SK-N-SH treated with all-trans-retinoic acid at 6 μM for 48 hours (cell line): Measurements from ENCODE around the gene ATP6AP1.

ENCODE experiments used
- ATAC-seq: fragments of 200-7000 bp; cut with Tn5 transposase; 3 replicates; pipeline ENCODE4 v1.9.1; 2020; ENCODE audit warnings: mild to moderate bottlenecking, moderate library complexity
- ARNTL ChIP-seq: fragments of 450-650 bp; formaldehyde crosslinking; IDR thresholded peaks from 2 replicates; pipeline ENCODE4 v1.5.0; 2020; ENCODE audit warnings: low read depth, mild to moderate bottlenecking, moderate library complexity, borderline replicate concordance
- CSDC2 ChIP-seq: fragments of 250-450 bp; sonication (Bioruptor Pico); IDR thresholded peaks from 2 replicates; pipeline ENCODE4 v1.5.0; 2020; ENCODE audit warnings: mild to moderate bottlenecking, moderate library complexity
- ESRRG ChIP-seq: fragments of 250-450 bp; sonication (Bioruptor Pico); IDR thresholded peaks from 2 replicates; pipeline ENCODE4 v1.6.1; 2021; ENCODE audit warnings: mild to moderate bottlenecking
- GLIS3 ChIP-seq: fragments of 250-450 bp; sonication (Bioruptor Pico); IDR thresholded peaks from 2 replicates; pipeline ENCODE4 v1.5.0; 2020; ENCODE audit warnings: mild to moderate bottlenecking, moderate library complexity
- ISL1 ChIP-seq: fragments of 250-450 bp; sonication (Bioruptor Pico); IDR thresholded peaks from 2 replicates; pipeline ENCODE4 v2.1.2; 2022; ENCODE audit warnings: mild to moderate bottlenecking, moderate library complexity
- OSR1 ChIP-seq: fragments of 250-450 bp; sonication (Bioruptor Pico); IDR thresholded peaks from 2 replicates; pipeline ENCODE4 v1.8.0; 2022; ENCODE audit warnings: moderate library complexity, mild to moderate bottlenecking, inconsistent platforms
- PPARA ChIP-seq: fragments of 250-450 bp; sonication (Bioruptor Pico); IDR thresholded peaks from 2 replicates; pipeline ENCODE4 v1.5.0; 2020; ENCODE audit warnings: mild to moderate bottlenecking, borderline replicate concordance
- RARB ChIP-seq: fragments of 250-450 bp; sonication (Bioruptor Pico); IDR thresholded peaks from 2 replicates; pipeline ENCODE4 v1.8.0; 2021; ENCODE audit warnings: mild to moderate bottlenecking, moderate library complexity
- SNAI2 ChIP-seq: fragments of 250-450 bp; sonication (Bioruptor Pico); IDR thresholded peaks from 2 replicates; pipeline ENCODE4 v1.5.0; 2020; ENCODE audit warnings: mild to moderate bottlenecking, moderate library complexity
- TCF4 ChIP-seq: fragments of 250-450 bp; sonication (Bioruptor Pico); IDR thresholded peaks from 2 replicates; pipeline ENCODE4 v1.8.0; 2021; ENCODE audit warnings: mild to moderate bottlenecking, moderate library complexity, borderline replicate concordance
- TOX ChIP-seq: fragments of 250-450 bp; sonication (Bioruptor Pico); IDR thresholded peaks from 2 replicates; pipeline ENCODE4 v1.8.0; 2021; ENCODE audit warnings: mild to moderate bottlenecking, moderate library complexity, borderline replicate concordance
- ZC3H10 ChIP-seq: fragments of 250-450 bp; sonication (Bioruptor Pico); IDR thresholded peaks from 2 replicates; pipeline ENCODE4 v1.5.1; 2021; ENCODE audit warnings: mild to moderate bottlenecking, moderate library complexity
- ZFP3 ChIP-seq: fragments of 250-450 bp; sonication (Bioruptor Pico); IDR thresholded peaks from 2 replicates; pipeline ENCODE4 v1.5.0; 2020; ENCODE audit warnings: mild to moderate bottlenecking, moderate library complexity
- ZFP30 ChIP-seq: fragments of 450-650 bp; formaldehyde crosslinking; IDR thresholded peaks from 2 replicates; pipeline ENCODE4 v1.5.0; 2022; ENCODE audit warnings: mild to moderate bottlenecking, moderate library complexity
- ZNF565 ChIP-seq: fragments of 450-650 bp; formaldehyde crosslinking; conservative IDR thresholded peaks from 2 replicates; pipeline ENCODE4 v1.5.0; 2020; ENCODE audit warnings: low read depth, mild to moderate bottlenecking, moderate library complexity
- ZNF70 ChIP-seq: fragments of 450-650 bp; formaldehyde crosslinking; IDR thresholded peaks from 2 replicates; pipeline ENCODE4 v1.5.0; 2020; ENCODE audit warnings: mild to moderate bottlenecking, moderate library complexity
- ZNF8 ChIP-seq: fragments of 450-650 bp; formaldehyde crosslinking; IDR thresholded peaks from 2 replicates; pipeline ENCODE4 v1.5.0; 2020; ENCODE audit warnings: mild to moderate bottlenecking, moderate library complexity
- TF ChIP-seq, protein P1 (sequence below): fragments of 250-450 bp; sonication (Bioruptor Pico); IDR thresholded peaks from 2 replicates; pipeline ENCODE4 v1.8.0; 2021; ENCODE audit warnings: low read depth, mild to moderate bottlenecking, moderate library complexity, borderline replicate concordance
- TF ChIP-seq, protein P2 (sequence below): fragments of 250-450 bp; sonication (Bioruptor Pico); IDR thresholded peaks from 2 replicates; pipeline ENCODE4 v1.5.1; 2020; ENCODE audit warnings: low read depth, mild to moderate bottlenecking, moderate library complexity
- TF ChIP-seq, protein P3 (sequence below): fragments of 250-450 bp; sonication (Bioruptor Pico); IDR thresholded peaks from 2 replicates; pipeline ENCODE4 v1.5.0; 2020; ENCODE audit warnings: mild to moderate bottlenecking, moderate library complexity
- TF ChIP-seq, protein P4 (sequence below): fragments of 250-450 bp; sonication (Bioruptor Pico); IDR thresholded peaks from 2 replicates; pipeline ENCODE4 v1.8.0; 2020; ENCODE audit warnings: mild to moderate bottlenecking, moderate library complexity, borderline replicate concordance

Gene ATP6AP1

DNA sequence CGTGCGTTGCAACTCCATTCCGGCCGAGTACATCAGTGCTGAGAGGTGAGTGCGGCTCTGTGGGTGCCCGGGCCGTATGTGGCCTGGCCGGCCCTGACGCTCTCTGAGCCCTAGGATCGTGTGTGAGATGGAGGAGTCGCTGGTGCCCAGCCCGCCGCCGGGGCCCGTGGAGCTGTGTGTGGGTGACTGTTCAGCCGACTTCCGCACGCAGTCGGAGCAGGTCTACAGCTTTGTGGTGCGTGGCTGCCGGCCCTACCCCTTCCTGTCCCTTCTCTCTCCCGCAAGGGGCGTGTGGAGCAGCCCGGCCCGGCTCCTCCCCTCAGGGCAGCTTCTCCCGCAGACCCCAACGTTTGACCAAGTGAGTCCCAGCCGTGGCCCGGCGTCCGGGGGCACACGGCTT lies 37.6 kb downstream of the ATP6AP1 start:
- no peak for ATAC-seq
- no peak for TF ChIP-seq ZFP30 (CRISPR knock-in tag)
- TF ChIP-seq, protein P1, sequence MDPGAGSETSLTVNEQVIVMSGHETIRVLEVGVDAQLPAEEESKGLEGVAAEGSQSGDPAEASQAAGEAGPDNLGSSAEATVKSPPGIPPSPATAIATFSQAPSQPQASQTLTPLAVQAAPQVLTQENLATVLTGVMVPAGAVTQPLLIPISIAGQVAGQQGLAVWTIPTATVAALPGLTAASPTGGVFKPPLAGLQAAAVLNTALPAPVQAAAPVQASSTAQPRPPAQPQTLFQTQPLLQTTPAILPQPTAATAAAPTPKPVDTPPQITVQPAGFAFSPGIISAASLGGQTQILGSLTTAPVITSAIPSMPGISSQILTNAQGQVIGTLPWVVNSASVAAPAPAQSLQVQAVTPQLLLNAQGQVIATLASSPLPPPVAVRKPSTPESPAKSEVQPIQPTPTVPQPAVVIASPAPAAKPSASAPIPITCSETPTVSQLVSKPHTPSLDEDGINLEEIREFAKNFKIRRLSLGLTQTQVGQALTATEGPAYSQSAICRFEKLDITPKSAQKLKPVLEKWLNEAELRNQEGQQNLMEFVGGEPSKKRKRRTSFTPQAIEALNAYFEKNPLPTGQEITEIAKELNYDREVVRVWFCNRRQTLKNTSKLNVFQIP: no peak
- TF ChIP-seq, protein P2, sequence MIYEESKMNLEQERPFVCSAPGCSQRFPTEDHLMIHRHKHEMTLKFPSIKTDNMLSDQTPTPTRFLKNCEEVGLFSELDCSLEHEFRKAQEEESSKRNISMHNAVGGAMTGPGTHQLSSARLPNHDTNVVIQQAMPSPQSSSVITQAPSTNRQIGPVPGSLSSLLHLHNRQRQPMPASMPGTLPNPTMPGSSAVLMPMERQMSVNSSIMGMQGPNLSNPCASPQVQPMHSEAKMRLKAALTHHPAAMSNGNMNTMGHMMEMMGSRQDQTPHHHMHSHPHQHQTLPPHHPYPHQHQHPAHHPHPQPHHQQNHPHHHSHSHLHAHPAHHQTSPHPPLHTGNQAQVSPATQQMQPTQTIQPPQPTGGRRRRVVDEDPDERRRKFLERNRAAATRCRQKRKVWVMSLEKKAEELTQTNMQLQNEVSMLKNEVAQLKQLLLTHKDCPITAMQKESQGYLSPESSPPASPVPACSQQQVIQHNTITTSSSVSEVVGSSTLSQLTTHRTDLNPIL (CRISPR knock-in tag): no peak
- TF ChIP-seq RARB (CRISPR knock-in tag): no peak
- TF ChIP-seq, protein P3, sequence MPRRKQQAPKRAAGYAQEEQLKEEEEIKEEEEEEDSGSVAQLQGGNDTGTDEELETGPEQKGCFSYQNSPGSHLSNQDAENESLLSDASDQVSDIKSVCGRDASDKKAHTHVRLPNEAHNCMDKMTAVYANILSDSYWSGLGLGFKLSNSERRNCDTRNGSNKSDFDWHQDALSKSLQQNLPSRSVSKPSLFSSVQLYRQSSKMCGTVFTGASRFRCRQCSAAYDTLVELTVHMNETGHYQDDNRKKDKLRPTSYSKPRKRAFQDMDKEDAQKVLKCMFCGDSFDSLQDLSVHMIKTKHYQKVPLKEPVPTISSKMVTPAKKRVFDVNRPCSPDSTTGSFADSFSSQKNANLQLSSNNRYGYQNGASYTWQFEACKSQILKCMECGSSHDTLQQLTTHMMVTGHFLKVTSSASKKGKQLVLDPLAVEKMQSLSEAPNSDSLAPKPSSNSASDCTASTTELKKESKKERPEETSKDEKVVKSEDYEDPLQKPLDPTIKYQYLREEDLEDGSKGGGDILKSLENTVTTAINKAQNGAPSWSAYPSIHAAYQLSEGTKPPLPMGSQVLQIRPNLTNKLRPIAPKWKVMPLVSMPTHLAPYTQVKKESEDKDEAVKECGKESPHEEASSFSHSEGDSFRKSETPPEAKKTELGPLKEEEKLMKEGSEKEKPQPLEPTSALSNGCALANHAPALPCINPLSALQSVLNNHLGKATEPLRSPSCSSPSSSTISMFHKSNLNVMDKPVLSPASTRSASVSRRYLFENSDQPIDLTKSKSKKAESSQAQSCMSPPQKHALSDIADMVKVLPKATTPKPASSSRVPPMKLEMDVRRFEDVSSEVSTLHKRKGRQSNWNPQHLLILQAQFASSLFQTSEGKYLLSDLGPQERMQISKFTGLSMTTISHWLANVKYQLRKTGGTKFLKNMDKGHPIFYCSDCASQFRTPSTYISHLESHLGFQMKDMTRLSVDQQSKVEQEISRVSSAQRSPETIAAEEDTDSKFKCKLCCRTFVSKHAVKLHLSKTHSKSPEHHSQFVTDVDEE (CRISPR knock-in tag): no peak
- TF ChIP-seq, protein P4, sequence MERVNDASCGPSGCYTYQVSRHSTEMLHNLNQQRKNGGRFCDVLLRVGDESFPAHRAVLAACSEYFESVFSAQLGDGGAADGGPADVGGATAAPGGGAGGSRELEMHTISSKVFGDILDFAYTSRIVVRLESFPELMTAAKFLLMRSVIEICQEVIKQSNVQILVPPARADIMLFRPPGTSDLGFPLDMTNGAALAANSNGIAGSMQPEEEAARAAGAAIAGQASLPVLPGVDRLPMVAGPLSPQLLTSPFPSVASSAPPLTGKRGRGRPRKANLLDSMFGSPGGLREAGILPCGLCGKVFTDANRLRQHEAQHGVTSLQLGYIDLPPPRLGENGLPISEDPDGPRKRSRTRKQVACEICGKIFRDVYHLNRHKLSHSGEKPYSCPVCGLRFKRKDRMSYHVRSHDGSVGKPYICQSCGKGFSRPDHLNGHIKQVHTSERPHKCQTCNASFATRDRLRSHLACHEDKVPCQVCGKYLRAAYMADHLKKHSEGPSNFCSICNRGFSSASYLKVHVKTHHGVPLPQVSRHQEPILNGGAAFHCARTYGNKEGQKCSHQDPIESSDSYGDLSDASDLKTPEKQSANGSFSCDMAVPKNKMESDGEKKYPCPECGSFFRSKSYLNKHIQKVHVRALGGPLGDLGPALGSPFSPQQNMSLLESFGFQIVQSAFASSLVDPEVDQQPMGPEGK (CRISPR knock-in tag): no peak
- no peak for TF ChIP-seq ARNTL (CRISPR knock-in tag)
- no peak for TF ChIP-seq TOX
- TF ChIP-seq CSDC2 (CRISPR knock-in tag): no peak
- TF ChIP-seq ZNF70 (CRISPR knock-in tag): no peak
- no peak for TF ChIP-seq ZNF565 (CRISPR knock-in tag)
- TF ChIP-seq TCF4 (CRISPR knock-in tag): no peak
- TF ChIP-seq OSR1 (CRISPR knock-in tag): no peak
- TF ChIP-seq SNAI2 (CRISPR knock-in tag): no peak
- no peak for TF ChIP-seq ZFP3
- TF ChIP-seq ISL1 (CRISPR knock-in tag): no peak
- no peak for TF ChIP-seq ZC3H10 (CRISPR knock-in tag)
- no peak for TF ChIP-seq ESRRG (CRISPR knock-in tag)
- TF ChIP-seq GLIS3: no peak
- no peak for TF ChIP-seq ZNF8 (CRISPR knock-in tag)

DNA sequence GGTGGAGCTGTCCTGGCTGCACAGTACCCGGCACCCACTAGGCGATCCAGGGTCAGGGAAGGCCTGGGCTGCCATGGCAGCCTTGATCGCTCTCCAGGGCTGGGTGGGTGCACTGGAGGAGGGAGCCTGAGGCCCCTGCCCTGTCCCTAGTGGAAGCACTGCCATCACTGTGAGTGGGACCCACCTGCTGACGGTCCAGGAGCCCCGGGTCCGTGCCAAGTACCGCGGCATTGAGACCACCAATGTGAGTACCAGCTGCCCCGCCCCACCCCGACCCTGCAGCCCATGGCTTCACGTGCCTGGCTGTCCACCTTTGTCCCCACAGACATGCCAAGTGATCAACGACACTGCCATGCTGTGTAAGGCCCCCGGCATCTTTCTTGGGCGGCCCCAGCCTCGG lies 38.4 kb downstream of the ATP6AP1 start:
- TF ChIP-seq ZNF565 (CRISPR knock-in tag) (no peak), GLIS3 (no peak), OSR1 (CRISPR knock-in tag) (no peak), PPARA (CRISPR knock-in tag) (no peak), TCF4 (CRISPR knock-in tag) (no peak)
- TF ChIP-seq, protein P4 (CRISPR knock-in tag): no peak
- TF ChIP-seq, protein P3 (CRISPR knock-in tag): no peak
- TF ChIP-seq, protein P2 (CRISPR knock-in tag): no peak
- TF ChIP-seq, all 23 proteins: peak for 0
- no peak for ATAC-seq
